ENCODE measurements around the gene GATAD2A.
A peak's percentile ranks its signal among the peaks of the same experiment; 100 is the strongest.
"Not testable (repeated sequence)": the region's sequence is repeated elsewhere in the genome, so short reads cannot be mapped to it uniquely, and the experiment has no call there.

Gene GATAD2A

GRCh38 chr19:19468424-19469050, 63.1 kb downstream of the GATAD2A start:
- DNase-seq = no peak

- no peak for DNase-seq
These were observed 65.1 kb downstream of the GATAD2A start for GRCh38 chr19:19470579-19470978.

GRCh38 chr19:19471682-19472081, 66.2 kb downstream of the GATAD2A start:
- DNase-seq = no peak

GRCh38 chr19:19472106-19472505, 66.6 kb downstream of the GATAD2A start:
- not testable (repeated sequence) for DNase-seq

GRCh38 chr19:19475015-19475765, 69.7 kb downstream of the GATAD2A start:
- DNase-seq = no peak

GRCh38 chr19:19475849-19476828, 70.7 kb downstream of the GATAD2A start:
- no peak for DNase-seq

- no peak for DNase-seq
These were observed 72.4 kb downstream of the GATAD2A start for GRCh38 chr19:19477705-19478383.

- peak in 1 of 2 experiments; percentile 26 for DNase-seq
These were observed 75.2 kb downstream of the GATAD2A start for GRCh38 chr19:19480688-19481087.

- no peak for DNase-seq
These were observed 77.5 kb downstream of the GATAD2A start for GRCh38 chr19:19482809-19483596.

GRCh38 chr19:19485161-19485997, 79.9 kb downstream of the GATAD2A start:
- no peak for DNase-seq

GRCh38 chr19:19485998-19486290, 80.5 kb downstream of the GATAD2A start:
- no peak for DNase-seq

- DNase-seq = no peak
These were observed 81.0 kb downstream of the GATAD2A start for GRCh38 chr19:19486343-19487076.

GRCh38 chr19:19487077-19487949, 81.8 kb downstream of the GATAD2A start:
- DNase-seq = no peak

GRCh38 chr19:19487950-19488874, 82.7 kb downstream of the GATAD2A start:
- no peak for DNase-seq

GRCh38 chr19:19488875-19489690, 83.6 kb downstream of the GATAD2A start:
- peak; percentile 80 to 84 for DNase-seq

- DNase-seq = no peak
These were observed 84.3 kb downstream of the GATAD2A start for GRCh38 chr19:19489804-19490204.
